HG03342 (cell line): ENCODE results near the gene BPIFA2.
"Not testable (repeated sequence)": the region's sequence is repeated elsewhere in the genome, so short reads cannot be mapped to it uniquely, and the experiment has no call there.

Experiments
- ATAC-seq: cut with Tn5 transposase; IDR thresholded peaks from one replicate; pipeline ENCODE4 v1.9.1; 2021; ENCODE audit warnings: mild to moderate bottlenecking, moderate library complexity; ENCODE audit not compliant: unreplicated experiment

Gene BPIFA2, protein sequence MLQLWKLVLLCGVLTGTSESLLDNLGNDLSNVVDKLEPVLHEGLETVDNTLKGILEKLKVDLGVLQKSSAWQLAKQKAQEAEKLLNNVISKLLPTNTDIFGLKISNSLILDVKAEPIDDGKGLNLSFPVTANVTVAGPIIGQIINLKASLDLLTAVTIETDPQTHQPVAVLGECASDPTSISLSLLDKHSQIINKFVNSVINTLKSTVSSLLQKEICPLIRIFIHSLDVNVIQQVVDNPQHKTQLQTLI

DNA sequence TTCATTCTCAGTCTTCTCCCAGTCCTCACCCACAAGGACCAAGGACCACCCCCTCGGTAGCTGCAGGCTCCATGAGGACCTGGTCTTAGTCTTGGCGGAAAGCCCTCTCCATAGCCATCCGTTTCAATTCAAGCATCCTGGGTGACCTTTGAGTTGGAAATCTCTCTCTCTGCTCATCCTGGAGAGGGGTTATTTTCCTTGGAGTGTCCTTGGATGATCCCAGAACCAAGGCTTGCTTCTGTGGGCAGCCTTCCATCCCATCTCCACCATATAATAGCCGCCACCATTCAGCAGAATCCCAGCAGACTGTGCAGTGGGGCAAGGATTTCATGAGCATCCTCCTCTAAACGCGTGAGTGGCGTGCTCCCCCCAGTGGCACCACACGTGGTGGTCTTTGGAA lies at the start of gene BPIFA2:
Gene BPIFA2 (plus strand): TSS at position 301 of the 400 bp plus-strand sequence. CDS start 987 bp downstream, outside the sequence.
- no peak for ATAC-seq

DNA sequence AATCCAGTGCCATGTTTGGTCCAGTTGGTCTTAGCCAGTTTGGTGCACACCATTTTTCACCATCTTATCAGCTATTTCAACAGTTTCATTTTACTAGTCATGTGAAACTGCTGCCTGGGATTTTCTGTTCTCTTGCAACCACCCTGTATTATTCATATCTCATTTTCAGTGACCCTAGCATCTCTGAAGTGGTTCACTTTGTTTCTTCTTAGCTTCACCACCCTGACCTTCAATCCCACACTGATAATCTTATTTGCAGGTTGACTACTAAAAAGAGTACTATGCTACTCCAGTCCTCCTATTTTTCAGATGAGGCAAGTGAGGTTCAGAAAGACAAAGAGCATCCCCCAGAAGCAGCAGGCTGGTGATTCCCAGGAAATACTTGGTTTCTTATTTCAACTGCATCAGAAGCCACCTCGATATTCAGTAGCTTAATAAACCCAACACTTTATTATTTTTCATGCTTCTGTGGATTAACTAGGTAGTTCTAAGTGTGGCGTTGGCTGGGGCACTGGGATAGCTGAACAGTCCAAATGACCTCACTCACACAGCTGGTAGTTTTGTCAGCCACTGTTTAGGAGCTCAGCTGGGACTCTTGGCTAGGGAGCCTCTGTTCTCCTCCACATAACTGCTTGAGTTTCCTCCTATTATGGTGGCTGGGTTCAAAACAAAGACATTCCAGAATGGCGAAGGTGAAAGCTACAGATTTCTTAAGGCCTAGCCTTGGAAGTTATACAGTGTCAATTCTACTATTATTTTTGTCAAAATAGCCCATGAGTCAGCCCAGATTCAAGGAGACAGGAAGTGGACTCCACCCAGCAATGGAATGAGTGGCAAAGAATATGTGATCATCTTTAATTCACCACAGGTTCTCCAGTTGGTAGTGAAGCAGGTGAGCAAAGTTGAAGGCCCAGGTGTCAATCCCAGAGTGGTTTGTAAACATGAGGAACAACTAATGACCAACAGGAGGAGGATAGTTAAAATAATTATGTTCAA lies 47.9 kb upstream of the BPIFA2 start:
- no peak for ATAC-seq

DNA sequence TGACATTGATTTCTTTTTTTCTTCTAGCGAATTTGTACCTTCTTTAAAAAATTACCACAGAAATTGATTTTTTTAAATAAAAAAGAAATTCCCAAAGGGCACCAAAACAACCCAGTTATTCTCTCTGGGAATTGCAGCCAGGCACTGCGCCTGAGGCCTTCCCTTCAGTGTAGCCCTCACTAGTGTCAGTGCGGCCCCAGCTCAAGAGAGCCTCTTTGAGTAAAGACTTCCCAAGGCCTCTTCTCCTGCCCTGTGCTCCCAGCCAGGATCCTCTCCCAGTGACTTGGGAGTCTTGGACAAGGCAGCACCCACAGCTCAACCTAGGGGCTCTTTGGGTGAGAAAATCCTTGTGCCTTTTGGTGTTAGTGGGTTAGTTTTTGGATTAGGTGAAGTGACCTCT lies 47.0 kb upstream of the BPIFA2 start:
- ATAC-seq, result no peak

DNA sequence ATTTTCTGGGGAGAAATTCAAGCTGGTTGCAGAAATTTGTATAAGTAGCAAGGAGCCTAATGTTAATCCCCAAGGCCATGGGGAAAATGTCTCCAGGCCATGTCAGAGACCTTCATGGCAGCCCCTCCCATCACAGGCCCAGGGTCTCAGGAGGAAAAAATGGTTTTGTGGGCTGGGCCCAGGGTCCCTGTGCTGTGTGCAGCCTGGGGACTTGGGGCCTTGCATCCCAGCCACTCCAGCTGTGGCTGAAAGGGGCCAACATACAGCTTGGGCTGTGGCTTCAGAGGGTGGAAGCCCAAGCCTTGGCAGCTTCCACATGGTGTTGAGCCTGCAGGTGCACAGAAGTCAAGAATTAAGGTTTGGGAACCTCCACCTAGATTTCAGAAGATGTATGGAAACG lies 45.7 kb upstream of the BPIFA2 start:
- not testable (repeated sequence) for ATAC-seq

DNA sequence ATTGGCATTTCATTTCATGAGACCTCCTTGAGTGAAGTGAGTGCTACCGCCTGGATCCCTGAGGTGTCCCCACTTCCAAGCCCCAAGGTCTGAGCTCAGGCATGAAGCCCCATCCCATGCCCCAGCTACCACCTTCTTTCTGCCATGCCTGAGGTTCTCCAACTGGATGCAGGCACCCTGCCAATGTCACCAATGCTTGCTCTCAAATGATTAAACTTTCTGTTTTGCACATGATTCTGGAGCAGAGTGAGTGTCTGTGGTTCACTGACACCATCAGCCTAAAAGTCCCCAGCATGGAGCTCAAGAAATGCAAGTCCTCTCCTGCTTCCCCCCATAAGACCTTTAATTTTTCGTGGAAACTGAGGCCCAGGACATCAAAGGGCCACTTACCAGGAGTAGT lies 43.7 kb upstream of the BPIFA2 start:
- ATAC-seq, result no peak

DNA sequence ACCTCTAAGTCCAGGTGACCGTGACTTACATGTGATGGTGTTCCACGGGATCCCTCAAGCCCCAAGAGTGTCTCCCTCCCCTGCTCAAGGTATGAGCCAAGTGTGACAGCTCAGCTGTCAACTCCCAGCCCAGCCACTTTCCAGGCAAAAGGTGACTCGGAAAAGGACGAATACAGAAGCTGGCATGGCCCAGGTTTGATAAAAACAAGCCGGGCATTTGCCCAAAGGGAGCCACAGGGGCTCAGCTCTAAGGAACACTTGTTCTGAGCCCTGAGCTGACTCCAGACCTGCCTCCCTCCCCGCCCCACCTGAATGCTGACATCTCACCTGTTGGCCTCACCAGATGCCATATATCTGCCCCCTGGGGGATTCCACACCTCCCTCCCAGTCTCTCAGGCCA lies 43.0 kb upstream of the BPIFA2 start:
- ATAC-seq, result no peak

DNA sequence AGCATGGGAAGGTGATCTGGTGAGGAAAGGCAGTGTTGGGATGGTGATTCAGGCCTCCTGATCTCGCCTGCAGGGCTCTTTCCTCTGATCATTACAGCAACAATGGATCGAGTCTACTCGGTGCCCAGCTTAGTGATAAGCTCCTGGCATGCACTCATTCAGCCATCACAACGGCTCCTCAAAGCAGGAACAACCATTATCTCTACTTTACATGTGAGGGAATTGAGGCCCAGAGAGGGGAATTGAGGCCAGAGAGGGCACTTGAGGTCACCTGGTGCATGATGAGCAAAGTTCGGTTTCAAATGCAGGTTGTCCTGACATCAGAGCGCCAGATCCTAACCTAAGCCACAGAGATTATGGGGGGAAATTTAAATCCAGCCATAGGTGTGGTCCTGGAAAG lies 42.0 kb upstream of the BPIFA2 start:
- no peak for ATAC-seq

DNA sequence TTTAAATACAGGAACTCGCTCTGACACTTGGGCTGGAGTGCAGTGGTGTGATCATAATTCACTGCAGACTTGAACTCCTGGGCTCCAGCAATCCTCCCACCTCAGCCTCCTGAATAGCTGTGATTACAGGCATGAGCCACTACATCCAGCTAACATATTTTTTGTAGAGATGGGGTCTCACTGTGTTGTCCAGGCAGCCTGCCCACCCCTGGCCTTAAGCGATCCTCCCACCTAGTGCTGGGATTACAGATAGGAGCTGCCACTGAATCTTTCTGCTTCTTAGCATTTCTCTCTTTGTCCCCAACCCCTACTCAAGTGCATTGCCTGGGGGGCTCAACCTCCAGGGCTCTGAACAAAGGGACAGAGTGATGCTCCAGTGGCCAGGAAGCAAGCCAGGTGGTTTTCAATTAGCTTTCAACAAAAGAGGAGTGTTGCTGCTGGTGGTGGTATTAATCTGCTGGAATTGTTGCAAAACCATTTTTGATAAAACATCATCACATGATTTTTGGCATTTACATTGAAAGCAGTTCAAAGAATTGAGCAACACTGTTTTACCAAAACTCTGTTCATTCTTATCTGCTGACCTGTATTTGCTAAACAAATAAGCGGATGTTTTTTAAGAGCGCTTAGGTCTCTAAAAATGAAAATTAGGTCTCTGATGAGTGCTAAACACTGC lies 40.4 kb upstream of the BPIFA2 start:
- no peak for ATAC-seq

DNA sequence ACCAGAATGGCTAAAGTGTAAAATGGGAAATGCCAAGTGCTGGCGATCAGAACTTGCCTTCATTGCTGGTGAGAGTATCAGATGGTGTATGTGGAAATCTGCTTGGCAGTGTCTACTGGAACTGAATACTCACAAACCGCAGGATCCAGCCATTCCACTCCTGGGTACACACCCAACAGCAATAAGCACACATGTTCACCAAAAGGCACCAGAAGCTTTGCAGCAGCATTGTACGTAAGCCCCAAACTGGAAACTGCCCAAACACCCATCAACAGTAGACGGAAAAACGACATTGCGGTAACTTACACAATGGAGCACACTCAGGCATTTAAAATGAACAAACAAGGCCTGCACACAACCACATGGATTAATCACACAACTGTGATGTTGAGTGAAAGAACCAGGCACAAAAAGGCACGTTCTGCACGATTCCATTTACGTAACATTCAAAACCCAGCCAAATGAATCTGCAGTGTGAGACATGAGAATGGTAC lies 37.3 kb upstream of the BPIFA2 start:
- ATAC-seq, result no peak

DNA sequence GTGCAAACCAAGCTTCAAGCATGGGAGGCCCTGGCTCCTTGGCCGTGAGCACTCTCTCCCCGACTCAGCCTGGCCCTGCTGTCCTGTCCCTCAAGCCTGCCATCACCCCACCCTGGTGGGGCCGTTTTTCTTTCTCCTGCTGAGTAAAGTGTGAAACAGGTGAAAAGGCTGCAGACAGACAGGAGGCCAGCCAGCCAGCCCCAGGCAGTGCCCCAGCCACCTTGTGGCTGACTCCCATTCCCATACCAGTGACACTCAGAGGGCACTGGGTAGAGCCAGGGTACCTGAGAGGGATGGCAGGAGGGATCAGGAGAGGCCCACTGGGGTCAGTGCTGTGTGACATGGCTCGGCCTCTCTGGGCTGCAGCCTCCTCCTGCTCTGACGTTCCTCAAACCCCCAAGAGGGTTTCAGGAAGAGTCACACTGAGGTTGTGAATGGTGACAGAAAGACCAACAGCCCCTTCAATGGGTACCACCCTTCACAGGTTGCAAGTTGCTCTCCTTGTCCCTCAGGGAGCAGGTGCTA lies 35.9 kb upstream of the BPIFA2 start:
- no peak for ATAC-seq

DNA sequence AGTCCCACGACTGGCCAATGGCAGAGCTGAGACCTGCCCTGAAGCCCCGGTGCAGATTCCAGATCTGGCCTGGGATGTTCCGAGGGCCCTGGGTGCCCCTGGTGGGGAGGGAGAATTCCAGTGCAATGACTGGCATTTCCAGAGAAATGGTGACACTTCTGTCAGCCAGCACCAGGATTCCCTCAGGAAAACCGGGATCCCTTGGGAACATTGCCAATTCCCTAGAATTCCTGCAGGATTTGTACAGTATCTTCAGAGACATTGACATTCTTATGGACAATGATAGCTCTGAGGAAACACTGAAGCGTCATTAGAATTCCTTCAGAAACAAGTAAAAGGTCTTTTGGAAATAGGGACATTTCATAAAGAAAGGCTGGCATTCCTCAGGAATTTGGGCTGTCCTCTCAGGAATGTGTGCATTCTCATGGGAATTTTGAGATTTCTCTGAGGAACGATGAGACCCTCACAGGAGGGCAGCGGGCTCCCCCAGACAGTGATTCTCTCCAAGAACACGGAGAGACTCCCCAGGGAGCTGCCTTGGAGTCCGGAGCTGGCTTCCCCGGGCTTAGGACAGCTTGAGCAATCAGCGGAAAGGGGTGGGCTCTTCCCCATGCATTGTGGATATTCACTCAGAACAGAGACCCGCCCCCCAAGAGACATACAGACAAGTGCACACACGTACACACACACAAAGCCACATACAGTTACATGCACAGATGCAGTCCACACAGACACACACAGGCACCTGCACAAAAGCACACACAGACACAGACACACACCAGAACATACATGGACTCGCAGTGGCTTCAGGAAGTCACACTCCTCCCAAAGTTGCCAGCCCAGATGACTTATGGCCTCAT lies 35.2 kb upstream of the BPIFA2 start:
- no peak for ATAC-seq

DNA sequence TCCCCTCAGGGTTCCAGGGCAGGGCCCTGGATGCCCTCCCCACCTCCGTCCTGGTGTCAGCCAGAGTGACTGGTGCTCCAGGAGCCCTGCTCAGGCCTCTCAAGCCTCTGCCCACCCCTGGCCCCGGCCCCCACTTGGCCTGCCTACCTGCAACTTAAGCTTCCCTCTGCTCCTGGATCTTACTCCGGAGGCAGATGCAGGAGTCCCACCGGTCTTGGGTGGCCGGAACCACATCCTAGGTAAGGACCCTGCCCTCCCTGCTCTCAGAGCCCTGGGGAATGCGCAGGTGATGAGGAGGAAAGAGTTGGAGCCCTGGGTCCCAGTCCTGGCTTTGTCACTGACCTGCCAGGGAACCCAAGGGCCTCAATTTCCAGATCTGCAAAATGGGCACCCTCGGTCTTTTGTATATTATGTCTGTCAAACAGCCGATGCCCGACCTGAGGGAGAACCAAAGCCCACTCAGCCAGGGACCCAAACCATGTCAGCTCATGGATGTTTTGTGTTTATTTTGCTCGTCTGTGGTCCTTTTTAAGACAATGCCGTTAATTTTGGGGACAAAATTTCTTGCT lies 34.5 kb upstream of the BPIFA2 start:
- ATAC-seq, result no peak

DNA sequence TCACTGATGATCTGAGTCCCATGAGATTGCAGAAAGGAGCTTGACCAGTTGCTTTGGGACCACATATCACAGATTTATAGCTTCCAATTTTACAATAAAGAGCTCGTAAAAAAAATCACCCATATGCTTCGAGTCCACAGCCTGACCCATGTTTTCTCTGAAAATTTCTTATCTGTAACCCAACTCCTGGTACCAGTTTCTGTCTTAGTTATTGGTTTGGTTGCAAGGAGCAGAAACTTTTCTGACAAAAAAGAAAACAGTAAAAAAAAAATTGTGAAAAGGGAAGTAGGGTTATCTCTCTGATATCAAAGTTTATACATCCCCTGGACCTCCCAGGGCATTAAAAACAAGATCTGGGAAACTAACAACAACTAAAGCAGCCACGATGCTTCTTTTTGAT lies 30.8 kb upstream of the BPIFA2 start:
- no peak for ATAC-seq

DNA sequence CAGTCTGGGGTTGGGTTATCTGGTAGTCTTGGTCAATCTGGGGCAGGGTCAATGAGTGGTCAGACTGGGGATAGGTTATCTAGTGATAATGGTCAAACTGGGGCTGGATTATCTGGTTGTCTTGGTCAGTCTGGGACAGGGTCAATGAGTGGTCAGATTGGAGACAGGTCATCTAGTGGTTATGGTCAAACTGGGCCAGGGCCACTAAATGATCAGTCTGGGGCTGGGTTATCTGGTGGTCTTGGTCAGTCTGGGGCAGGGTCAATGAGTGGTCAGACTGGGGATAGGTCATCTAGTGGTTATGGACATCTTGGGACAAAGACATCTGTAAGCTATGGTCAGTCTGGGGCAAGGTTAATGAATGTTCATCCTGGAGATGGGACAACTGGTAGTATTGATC lies 28.5 kb upstream of the BPIFA2 start:
- ATAC-seq, result no peak

DNA sequence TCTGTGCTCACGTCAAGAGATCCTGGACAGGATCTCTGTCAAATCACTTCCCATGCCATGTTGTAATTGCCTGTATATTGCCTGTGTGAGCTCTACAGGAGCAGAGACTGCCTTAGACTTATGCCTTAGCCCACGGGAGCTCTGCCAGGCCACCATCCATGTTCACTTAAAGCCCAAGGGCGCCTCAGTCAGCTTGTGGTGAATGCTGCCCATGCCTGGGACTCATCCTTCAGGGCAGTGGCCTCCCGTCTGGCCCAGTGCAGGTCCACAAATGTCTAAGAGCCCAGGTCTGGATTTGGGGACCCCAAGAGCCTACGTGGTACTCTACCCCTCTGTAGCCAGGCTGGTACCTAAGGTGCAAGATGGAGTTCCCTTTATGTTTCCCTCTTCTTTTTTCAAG lies 22.4 kb upstream of the BPIFA2 start:
- ATAC-seq, result no peak

DNA sequence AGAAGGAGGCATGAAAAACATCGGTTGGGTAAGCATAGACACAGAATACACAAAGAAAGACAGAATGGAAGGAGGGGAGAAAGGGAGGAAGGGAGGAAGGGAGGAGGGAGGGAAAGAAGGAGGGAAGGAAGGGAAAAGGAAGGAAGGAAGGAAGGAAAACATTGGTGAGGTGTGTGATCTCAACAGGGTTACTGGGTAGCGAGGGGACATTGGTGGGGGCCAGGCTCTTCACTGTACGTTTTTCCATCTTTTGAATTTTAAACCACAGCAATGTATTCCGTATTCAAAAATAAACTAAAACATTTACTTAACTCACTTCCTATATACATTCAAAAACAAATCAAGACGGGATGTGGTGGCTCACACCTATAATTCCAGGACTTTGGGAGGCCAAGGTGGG lies 20.7 kb upstream of the BPIFA2 start:
- no peak for ATAC-seq

DNA sequence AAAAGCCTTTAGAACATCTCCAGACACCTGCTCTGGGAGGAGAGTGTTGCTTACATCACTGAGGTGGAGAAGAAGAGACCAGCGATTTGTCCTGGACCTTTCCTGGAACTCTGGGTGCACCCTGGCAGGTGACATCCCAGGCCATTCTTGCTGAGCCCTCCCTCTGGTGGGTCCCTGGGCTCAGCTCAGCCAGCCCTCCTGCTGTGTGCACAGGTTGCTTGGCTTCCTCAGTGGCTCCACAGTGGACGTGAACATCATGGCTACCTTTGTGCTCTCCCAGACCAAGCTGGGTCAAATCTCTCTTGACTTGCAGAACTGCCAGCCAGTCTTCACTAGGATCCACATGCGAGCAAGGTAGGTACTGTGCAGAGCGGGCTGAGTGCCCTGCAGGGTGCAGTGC lies 19.9 kb upstream of the BPIFA2 start:
- no peak for ATAC-seq

DNA sequence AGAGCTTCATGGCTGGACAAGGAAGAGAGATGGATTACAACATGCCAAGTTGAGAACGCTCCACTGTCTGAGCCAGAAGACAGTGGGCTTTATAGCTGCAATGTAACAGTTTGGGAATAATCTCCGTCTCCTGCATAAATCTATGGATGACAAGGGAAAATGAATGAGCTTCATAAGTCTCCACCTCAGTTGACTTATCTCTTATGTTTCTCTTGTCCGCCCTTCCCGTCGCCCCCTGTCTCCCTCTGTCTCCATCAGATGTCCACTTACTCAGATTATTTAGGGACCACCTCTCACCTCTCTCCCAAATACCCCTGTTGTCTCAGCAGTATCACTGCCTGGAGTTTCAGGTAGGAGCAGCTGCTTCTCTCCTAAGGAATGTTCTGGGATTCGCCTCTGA lies 13.7 kb upstream of the BPIFA2 start:
- no peak for ATAC-seq

DNA sequence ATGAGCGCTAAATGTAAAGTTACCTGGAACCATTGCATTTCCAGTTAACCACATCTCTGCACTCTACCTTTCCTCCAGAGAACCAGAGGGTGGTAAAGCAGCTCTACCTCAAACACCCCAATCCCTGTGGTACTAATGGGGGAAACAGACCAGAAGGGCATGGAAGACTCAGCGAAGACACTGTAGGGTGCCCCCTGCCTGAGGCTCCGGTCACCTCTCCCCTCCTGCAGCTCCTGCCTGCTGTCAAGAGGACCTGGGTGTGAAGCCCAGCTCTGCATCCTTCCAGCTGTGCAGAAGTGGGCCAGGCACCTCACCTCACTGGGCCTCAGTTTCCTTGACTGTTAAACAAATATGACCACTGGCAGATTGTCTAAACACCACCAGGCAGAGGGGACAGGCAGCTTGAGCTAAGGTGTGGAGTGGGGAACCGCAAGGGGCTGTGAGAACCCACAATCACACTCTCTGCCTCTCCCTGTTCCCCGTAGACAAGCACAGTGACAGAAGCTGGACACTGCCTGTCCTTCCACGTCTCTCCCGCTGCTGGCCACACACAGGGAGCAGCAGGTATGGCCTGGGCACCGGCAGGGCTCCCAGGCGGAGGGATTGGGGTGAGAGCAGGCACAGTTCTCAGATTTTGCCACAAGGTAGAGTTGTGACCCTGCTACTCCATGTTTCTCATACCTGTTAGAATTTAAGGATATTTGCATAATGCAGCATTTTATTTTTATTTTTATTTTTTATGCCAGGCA lies 9.1 kb upstream of the BPIFA2 start:
- ATAC-seq, result no peak
